Erythroblast (primary cell): ENCODE data around the gene CAB39L.
A peak's percentile ranks its signal among the peaks of the same experiment; 100 is the strongest.

Source experiments
- GATA1 ChIP-seq: IDR thresholded peaks from 2 replicates; pipeline ENCODE4 v1.6.1; 2011; ENCODE audit warnings: low read depth, mild to moderate bottlenecking, control low read depth, low read length, moderate library complexity
- POLR2A ChIP-seq: IDR thresholded peaks from 2 replicates; pipeline ENCODE4 v1.6.1; 2011; ENCODE audit warnings: mild to moderate bottlenecking, low read length

- TF ChIP-seq POLR2A (peak; percentile 62), GATA1 (no peak)
Measured at GRCh38 chr13:49444524-49445395, 896 bp upstream of the CAB39L start.
